ENCODE measurements around the gene SDCCAG8. TPM values are rescaled to one million over a fixed set of nuclear protein-coding genes. Genes with fewer than 3 reads are reported as not detected.

Gene SDCCAG8
- total RNA-seq, 1 donor from 2014 or later, result 26.7 TPM

- peaks cover 37% of the 10 kb centered on the region for H3K36me3 Mint-ChIP-seq (ENCODE audit: unreplicated experiment)
- no peak overlapping the region for H3K4me3 Mint-ChIP-seq (ENCODE audit: unreplicated experiment)
- no peaks in the 10 kb centered on the region for H3K27me3 Mint-ChIP-seq (ENCODE audit: unreplicated experiment)
- no peak overlapping the region for H3K27ac Mint-ChIP-seq (ENCODE audit: unreplicated experiment)
- peaks cover 18% of the 10 kb centered on the region for H3K4me1 Mint-ChIP-seq (ENCODE audit: unreplicated experiment)
- no peak for DNase-seq (ENCODE audit: extremely low spot score, unreplicated experiment)
- TF ChIP-seq, protein P1, sequence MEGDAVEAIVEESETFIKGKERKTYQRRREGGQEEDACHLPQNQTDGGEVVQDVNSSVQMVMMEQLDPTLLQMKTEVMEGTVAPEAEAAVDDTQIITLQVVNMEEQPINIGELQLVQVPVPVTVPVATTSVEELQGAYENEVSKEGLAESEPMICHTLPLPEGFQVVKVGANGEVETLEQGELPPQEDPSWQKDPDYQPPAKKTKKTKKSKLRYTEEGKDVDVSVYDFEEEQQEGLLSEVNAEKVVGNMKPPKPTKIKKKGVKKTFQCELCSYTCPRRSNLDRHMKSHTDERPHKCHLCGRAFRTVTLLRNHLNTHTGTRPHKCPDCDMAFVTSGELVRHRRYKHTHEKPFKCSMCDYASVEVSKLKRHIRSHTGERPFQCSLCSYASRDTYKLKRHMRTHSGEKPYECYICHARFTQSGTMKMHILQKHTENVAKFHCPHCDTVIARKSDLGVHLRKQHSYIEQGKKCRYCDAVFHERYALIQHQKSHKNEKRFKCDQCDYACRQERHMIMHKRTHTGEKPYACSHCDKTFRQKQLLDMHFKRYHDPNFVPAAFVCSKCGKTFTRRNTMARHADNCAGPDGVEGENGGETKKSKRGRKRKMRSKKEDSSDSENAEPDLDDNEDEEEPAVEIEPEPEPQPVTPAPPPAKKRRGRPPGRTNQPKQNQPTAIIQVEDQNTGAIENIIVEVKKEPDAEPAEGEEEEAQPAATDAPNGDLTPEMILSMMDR (IDR thresholded peaks at IDR 0.05), result no peak
- H3K9me3 Mint-ChIP-seq (ENCODE audit: unreplicated experiment), result no peaks in the 10 kb centered on the region
These were observed 292.1 kb downstream of the SDCCAG8 start for GRCh38 chr1:243547891-243548290.

DNA sequence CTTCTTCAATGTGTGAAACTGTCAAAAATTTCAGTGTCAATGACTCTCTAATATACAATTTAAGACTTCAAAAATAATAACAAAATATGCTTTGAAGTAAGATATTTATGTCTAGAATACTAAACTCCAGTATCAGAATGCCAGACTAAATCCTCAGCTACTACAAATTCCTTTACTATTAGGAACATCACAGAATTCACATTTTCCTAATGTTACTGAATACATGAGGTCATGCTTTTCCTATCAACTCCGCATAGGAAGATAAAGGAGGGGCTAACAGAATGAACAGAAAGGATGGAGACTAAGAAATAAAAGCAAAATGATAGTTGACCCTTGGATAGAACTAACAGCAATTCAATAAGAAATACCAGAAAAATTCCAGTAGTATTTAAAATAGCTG is 292.7 kb downstream of the SDCCAG8 start:
- Mint-ChIP-seq H3K4me1 (ENCODE audit: unreplicated experiment) (peaks cover 17% of the 10 kb centered on the region), H3K4me3 (ENCODE audit: unreplicated experiment) (no peak overlapping the region), H3K36me3 (ENCODE audit: unreplicated experiment) (peaks cover 33% of the 10 kb centered on the region), H3K27me3 (ENCODE audit: unreplicated experiment) (no peaks in the 10 kb centered on the region), H3K27ac (ENCODE audit: unreplicated experiment) (no peak overlapping the region), H3K9me3 (ENCODE audit: unreplicated experiment) (no peaks in the 10 kb centered on the region)
- TF ChIP-seq, protein P1 (IDR thresholded peaks at IDR 0.05), result no peak
- DNase-seq (ENCODE audit: extremely low spot score, unreplicated experiment), result no peak

DNA sequence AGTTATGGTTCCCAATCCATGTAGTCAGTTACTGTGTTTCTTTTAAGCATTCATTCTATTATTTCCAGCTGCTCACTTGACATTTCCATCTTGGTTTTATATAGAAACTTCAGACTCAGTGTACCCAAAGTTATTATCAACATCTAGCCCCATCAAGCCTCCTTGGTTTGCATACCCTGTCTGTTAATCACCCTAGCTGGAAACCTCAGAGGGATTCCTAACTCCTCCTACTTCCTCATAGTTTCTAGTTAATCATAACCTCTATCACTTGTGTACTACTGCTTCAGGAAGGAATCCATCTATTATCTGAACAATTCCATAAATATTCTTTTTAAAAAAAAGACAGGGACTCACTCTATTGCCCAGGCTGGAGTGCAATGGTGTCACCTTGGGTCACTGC is 293.3 kb downstream of the SDCCAG8 start:
- peaks cover 27% of the 10 kb centered on the region for H3K36me3 Mint-ChIP-seq (ENCODE audit: unreplicated experiment)
- no peak for DNase-seq (ENCODE audit: extremely low spot score, unreplicated experiment)
- no peak overlapping the region for H3K27ac Mint-ChIP-seq (ENCODE audit: unreplicated experiment)
- no peaks in the 10 kb centered on the region for H3K27me3 Mint-ChIP-seq (ENCODE audit: unreplicated experiment)
- no peaks in the 10 kb centered on the region for H3K9me3 Mint-ChIP-seq (ENCODE audit: unreplicated experiment)
- TF ChIP-seq, protein P1 (IDR thresholded peaks at IDR 0.05), result no peak
- peaks cover 17% of the 10 kb centered on the region for H3K4me1 Mint-ChIP-seq (ENCODE audit: unreplicated experiment)
- H3K4me3 Mint-ChIP-seq (ENCODE audit: unreplicated experiment), result no peak overlapping the region

Small RNA genes lying within 50 kb of the gene (microRNA-seq; reads per million reads assigned to microRNA genes)
- 1.6 reads per million for gene MIR4677 (ENCODE audit: unreplicated experiment)

Other genes with a start within 250 kb of the SDCCAG8 start
- gene CEP170, start 760 bp upstream of the SDCCAG8 start, total RNA-seq, result 125 and 131 TPM in 2 replicates